ENCODE results near the gene RREB1. TPM values are rescaled to one million over a fixed set of nuclear protein-coding genes. Genes with fewer than 3 reads are reported as not detected.

The RREB1 gene
- total and polyA plus RNA-seq, 2 experiments from 2014 or later, result 8.5 to 25.5 TPM

DNA sequence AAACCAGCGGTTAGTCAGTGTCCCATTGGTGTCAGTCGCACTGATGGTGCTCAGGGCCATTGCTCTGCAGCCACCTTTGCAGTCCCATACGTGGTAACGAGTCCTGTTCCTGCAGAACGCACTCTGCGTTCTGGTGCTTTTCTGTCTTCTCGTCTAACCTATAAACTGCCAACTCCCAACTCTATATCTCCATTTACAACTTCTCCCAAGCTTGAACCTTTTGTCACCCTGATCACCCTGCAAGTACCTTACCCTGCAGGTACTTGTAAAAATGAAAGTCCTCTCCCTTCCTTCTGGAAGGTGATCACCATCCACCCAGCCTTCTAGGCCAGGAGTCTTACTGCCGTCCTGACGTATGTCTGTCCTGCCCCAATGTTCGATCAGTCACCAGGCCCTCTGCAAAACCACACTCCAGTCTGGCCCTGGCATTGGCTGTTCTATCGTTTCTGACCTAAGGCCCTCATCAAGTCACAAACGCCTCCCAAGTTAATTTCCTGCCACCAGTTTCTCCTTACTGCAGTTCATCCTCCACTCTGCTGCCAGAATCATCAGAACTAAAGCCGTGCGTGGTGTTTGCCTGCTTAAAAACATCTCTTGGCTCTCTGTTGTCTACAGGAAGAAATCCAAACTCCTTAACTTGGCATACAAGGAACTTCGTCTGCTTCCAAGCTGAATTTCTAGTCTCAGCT, 7.9 kb downstream of the RREB1 start:
- H3K27ac Mint-ChIP-seq, result peak overlapping the region; percentile 1; the same call in 1 of the 2 replicates
- no peak overlapping the region for H3K4me3 Mint-ChIP-seq
- Histone ChIP-seq H3K79me2 (replicated peaks; ENCODE audit: insufficient read depth) (peaks cover 98% of the 10 kb centered on the region), H3K4me1 (ENCODE audit: insufficient read depth) (peaks cover 56% of the 10 kb centered on the region), H3K27me3 (ENCODE audit: insufficient read depth) (peaks cover 32% of the 10 kb centered on the region), H3K4me3 (no peak overlapping the region), H3K27ac (ENCODE audit: low read depth) (no peak overlapping the region), H3F3A (replicated peaks; ENCODE audit: low read depth) (no peaks in the 10 kb centered on the region), H3K4me2 (0 out of 2 replicates have a peak overlapping the region, but pooled peaks have one; percentile 45), H3K9me2 (ENCODE audit: insufficient read depth) (no peaks in the 10 kb centered on the region), H2AFZ (no peak overlapping the region), H4K20me1 (replicated peaks; ENCODE audit: insufficient read depth) (peaks cover 55% of the 10 kb centered on the region), H3K36me3 (ENCODE audit: insufficient read depth) (no peaks in the 10 kb centered on the region)
- no peaks in the 10 kb centered on the region for H3K9me3 Mint-ChIP-seq
- TF ChIP-seq POLR2AphosphoS5 (IDR thresholded peaks at IDR 0.05; ENCODE audit: low read depth) (no peak), ZNF331 (CRISPR knock-in tag; IDR thresholded peaks at IDR 0.05; ENCODE audit: low read depth) (no peak), EZH2 (IDR thresholded peaks at IDR 0.05; ENCODE audit: low read depth, unreplicated experiment) (no peak)
- TF ChIP-seq, protein P1, sequence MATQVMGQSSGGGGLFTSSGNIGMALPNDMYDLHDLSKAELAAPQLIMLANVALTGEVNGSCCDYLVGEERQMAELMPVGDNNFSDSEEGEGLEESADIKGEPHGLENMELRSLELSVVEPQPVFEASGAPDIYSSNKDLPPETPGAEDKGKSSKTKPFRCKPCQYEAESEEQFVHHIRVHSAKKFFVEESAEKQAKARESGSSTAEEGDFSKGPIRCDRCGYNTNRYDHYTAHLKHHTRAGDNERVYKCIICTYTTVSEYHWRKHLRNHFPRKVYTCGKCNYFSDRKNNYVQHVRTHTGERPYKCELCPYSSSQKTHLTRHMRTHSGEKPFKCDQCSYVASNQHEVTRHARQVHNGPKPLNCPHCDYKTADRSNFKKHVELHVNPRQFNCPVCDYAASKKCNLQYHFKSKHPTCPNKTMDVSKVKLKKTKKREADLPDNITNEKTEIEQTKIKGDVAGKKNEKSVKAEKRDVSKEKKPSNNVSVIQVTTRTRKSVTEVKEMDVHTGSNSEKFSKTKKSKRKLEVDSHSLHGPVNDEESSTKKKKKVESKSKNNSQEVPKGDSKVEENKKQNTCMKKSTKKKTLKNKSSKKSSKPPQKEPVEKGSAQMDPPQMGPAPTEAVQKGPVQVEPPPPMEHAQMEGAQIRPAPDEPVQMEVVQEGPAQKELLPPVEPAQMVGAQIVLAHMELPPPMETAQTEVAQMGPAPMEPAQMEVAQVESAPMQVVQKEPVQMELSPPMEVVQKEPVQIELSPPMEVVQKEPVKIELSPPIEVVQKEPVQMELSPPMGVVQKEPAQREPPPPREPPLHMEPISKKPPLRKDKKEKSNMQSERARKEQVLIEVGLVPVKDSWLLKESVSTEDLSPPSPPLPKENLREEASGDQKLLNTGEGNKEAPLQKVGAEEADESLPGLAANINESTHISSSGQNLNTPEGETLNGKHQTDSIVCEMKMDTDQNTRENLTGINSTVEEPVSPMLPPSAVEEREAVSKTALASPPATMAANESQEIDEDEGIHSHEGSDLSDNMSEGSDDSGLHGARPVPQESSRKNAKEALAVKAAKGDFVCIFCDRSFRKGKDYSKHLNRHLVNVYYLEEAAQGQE (IDR thresholded peaks at IDR 0.05; ENCODE audit: unreplicated experiment), result no peak
- DNase-seq (ENCODE audit: low spot score), result no peak
- no peaks in the 10 kb centered on the region for H3K36me3 Mint-ChIP-seq (ENCODE audit: low read depth)
- peaks cover 63% of the 10 kb centered on the region for H3K4me1 Mint-ChIP-seq
- H3K27me3 Mint-ChIP-seq (ENCODE audit: insufficient read depth, low read depth, poor library complexity), result peaks cover 3% of the 10 kb centered on the region
- no peak for ATAC-seq

GRCh38 chr6:7119272-7119801, 11.6 kb downstream of the RREB1 start:
- Histone ChIP-seq H3K36me3 (ENCODE audit: insufficient read depth) (no peaks in the 10 kb centered on the region), H3F3A (replicated peaks; ENCODE audit: low read depth) (no peaks in the 10 kb centered on the region), H3K27me3 (ENCODE audit: insufficient read depth) (no peaks in the 10 kb centered on the region), H3K4me3 (no peak overlapping the region), H3K4me1 (ENCODE audit: insufficient read depth) (peaks cover 25% of the 10 kb centered on the region), H4K20me1 (replicated peaks; ENCODE audit: insufficient read depth) (peaks cover 20% of the 10 kb centered on the region), H3K4me2 (peak overlapping the region; percentile 60), H2AFZ (no peak overlapping the region), H3K27ac (ENCODE audit: low read depth) (peak overlapping the region; percentile 42), H3K9me2 (ENCODE audit: insufficient read depth) (no peaks in the 10 kb centered on the region), H3K79me2 (replicated peaks; ENCODE audit: insufficient read depth) (peaks cover 98% of the 10 kb centered on the region)
- Mint-ChIP-seq H3K4me1 (peaks cover 39% of the 10 kb centered on the region), H3K27me3 (ENCODE audit: insufficient read depth, low read depth, poor library complexity) (peaks cover 2% of the 10 kb centered on the region), H3K9me3 (no peaks in the 10 kb centered on the region; the same call in 2 of the 3 replicates), H3K27ac (peak overlapping the region; percentile 66), H3K4me3 (peak overlapping the region; percentile 7; the same call in 2 of the 3 replicates), H3K36me3 (ENCODE audit: low read depth) (peaks cover 16% of the 10 kb centered on the region; the same call in 2 of the 3 replicates)
- DNase-seq (ENCODE audit: low spot score) (no peak), ATAC-seq (no peak; the same call in 2 of the 3 replicates)
- TF ChIP-seq CREB1 (CRISPR knock-in tag; IDR thresholded peaks at IDR 0.05; ENCODE audit: low read depth), result no peak
- TF ChIP-seq, protein P2, sequence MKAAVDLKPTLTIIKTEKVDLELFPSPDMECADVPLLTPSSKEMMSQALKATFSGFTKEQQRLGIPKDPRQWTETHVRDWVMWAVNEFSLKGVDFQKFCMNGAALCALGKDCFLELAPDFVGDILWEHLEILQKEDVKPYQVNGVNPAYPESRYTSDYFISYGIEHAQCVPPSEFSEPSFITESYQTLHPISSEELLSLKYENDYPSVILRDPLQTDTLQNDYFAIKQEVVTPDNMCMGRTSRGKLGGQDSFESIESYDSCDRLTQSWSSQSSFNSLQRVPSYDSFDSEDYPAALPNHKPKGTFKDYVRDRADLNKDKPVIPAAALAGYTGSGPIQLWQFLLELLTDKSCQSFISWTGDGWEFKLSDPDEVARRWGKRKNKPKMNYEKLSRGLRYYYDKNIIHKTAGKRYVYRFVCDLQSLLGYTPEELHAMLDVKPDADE (IDR thresholded peaks at IDR 0.05), result no peak
- no peak for TF ChIP-seq JUNB (IDR thresholded peaks at IDR 0.05; ENCODE audit: unreplicated experiment)
- TF ChIP-seq EZH2 (IDR thresholded peaks at IDR 0.05; ENCODE audit: low read depth, unreplicated experiment), result no peak
- TF ChIP-seq, protein P1 (IDR thresholded peaks at IDR 0.05; ENCODE audit: unreplicated experiment), result no peak

Data from GM23338 (cell line).